ENCODE results near the gene ANAPC15.

ANAPC15 gene

DNA sequence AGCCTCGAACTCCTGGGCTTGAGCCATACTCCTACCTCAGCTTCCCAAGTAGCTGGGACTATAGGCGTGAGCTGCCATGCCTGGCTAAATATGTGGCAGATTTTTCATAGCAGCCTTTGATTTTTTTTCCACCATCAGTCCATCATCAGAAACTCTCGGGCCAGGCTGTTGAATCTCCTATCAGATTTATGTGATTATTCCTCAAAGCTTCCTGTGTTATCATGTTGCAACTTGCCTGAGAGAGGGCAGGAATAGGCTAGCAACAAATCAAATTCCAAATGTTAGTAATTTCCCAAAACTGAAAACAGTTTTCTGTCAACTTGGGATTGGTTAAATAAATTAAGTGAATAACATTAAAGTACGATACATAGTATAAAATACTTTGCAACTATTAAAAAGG lies 28.4 kb downstream of the ANAPC15 start:
- no peak for DNase-seq

- DNase-seq = no peak
Measured at GRCh38 chr11:72083414-72083813, 29.1 kb downstream of the ANAPC15 start.

- DNase-seq = no peak
Measured at GRCh38 chr11:72081821-72082453, 30.6 kb downstream of the ANAPC15 start.

GRCh38 chr11:72081184-72081644 lies 31.3 kb downstream of the ANAPC15 start:
- DNase-seq = no peak

GRCh38 chr11:72080326-72081183 lies 31.9 kb downstream of the ANAPC15 start, which contains the start of the genes LRRC51 and NUMA1:
TSS of gene LRRC51 (plus strand) at chr11:72080850. CDS start at chr11:72089084, 8,234 bp downstream.
TSS of gene NUMA1 (minus strand) at chr11:72080542. CDS start at chr11:72035943, 44,599 bp downstream.
- peak; percentile 100 for DNase-seq

DNA sequence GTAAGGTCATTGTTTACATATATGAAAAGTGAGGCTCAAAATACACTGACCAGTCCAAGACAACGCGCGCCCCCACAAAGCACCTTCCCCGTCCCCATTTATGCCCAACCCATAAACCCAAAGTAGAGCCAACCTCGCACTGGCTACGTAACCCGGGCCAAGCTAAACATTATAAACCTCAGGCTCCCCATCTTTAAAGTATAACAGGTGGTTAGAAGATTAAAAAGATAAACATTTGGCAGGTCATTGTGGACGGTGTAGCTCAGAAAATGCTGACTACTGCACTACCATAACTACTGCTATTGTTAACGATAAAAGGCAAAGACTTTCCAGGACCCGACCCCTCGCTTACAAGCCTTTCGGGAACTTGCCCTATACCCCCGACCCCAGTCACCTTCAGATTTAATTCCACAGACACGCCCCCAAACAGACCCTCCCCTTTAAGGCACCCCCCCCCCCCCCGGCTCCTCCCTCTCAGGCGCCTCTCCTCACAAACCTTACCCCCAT lies 32.6 kb downstream of the ANAPC15 start:
- no peak for DNase-seq

DNA sequence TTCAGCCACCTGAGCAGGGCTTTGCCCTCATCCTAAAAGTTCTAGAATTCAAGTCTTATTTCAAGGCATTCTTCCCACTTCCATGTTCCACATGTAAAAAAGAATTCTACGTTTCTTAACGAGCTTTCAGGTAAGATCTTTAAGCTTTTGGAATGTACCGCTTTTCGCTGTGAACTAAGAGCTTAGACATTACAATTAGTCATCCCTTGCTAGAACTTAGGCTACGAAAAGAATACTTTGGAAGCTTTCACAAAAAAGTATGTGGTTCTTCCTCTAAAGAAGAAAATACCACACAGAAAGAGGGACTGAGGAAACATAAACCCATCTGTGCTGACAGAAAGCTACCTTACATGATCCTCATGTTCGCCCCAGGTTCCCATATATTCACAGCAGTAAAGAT lies 34.0 kb downstream of the ANAPC15 start:
- peak; percentile 27 for DNase-seq

GRCh38 chr11:72075756-72076155 lies 36.7 kb downstream of the ANAPC15 start:
- no peak for DNase-seq

DNA sequence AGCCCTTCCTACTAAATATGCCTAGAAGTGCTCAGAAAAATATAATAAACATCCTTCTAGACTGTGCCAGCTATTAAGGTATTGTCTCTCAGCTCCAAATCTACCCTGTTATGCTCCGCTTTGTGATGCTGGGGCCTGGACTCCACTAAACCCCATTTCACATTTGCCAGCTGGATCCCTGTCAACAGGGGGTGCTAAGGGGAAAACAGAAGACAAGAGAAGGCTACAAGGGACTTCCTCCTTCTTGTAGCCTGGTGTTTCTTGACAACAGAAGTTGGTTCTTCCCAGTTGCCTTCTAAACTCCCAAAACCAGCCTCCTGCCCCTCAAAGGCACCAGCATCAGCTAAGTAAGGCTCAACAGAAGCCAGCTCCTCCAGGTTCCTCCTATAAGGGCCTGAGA lies 37.4 kb downstream of the ANAPC15 start:
- no peak for DNase-seq

DNA sequence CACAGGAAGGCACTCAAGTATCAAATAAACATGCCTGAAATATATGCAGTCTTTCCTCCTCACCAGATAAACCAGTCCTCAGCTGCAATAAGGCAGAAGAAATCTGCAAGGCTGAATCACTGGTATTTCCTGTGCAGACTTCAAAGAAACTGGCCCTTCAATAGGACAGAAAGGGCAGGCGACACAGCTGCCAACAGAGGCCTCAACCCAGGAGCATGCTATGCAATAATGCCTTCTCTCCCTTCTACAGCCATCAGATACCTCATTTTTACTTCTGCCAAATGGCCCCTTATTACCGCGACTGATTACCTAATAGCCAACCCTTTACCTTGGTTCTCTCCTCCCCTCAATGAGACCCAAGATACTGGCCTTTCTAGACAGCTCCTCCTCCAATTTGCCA lies 40.1 kb downstream of the ANAPC15 start:
- DNase-seq = peak; percentile 81

- no peak for DNase-seq
Measured at GRCh38 chr11:72070491-72070890, 42.0 kb downstream of the ANAPC15 start.

DNA sequence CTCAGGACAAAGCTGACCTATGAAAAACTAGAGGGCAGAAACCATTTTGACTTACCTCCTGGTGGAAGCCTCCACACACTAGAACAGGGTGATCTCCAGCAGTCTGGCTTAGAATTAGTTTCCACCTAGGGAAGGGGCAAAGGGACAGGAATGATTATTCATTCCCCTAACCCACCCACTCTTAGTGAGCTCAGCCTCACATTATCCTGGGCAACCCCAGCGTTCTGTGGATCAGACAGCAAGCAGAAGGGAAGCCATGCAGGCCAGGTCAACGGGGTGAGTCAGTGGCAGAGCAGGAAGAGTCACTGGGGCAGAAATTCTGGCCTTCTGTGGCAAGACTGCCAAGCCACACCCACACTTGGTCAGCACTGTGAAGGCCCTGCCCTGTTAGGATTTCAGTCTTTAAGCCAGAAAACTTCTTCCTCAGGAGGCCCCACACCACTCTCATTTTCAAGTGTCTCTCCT lies 42.7 kb downstream of the ANAPC15 start:
- peak; percentile 89 for DNase-seq

- peak; percentile 29 for DNase-seq
Measured at GRCh38 chr11:72069200-72069599, 43.3 kb downstream of the ANAPC15 start.

DNA sequence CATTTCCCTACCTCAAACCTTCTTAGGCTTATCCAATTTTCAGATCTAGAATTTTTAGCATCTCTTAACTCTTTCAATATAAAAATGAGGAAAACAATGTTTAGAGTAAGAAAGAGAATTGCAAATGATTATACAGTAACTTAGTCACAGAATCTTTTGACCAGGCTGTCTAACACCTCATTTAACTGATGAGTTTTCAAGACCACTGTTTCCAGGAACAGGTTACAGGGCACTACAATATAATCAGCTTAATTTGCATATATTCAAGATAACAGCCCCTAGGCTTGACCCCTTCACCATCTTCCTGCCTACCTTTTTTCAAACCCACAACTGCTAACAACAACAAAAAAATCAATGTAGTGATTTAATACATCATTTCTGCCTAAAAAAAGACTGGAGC lies 44.8 kb downstream of the ANAPC15 start:
- no peak for DNase-seq

DNA sequence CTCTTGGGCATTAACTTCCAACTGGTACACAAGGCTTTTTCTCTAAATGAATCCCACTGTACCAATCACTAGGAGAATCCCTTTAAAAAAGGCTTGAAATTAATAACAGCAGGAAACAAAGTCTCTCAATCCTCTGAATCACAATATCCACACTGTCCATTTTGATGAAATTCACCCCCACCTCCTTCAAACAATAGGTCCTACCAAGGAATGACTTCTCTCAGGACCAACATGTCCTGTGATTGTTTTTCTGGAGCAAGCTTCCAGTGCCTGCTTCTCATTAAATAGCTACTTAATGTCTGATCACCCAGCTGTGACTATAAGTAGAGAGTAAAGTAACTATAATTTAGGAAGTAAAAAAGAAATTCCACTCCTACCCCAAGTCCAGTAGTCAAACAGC lies 45.2 kb downstream of the ANAPC15 start:
- DNase-seq = no peak

DNA sequence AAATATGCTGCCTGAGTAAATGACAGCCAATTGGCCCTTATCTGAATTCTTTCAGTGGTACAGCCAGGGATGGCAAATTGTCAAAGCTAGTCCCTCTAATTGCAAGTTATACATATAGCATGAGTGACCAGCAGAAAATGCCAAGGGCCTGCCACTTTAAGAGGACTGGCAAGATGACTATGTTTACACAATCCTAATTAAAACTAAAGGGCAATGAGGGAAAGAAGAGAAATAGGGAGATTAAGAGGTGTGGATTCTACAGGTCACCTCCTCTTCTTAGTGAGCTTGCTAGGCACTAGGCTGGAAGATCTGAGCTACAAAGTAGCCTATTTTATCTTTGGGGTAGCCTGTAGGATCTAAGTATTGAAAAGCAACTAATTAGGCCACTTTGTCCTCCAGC lies 45.6 kb downstream of the ANAPC15 start:
- DNase-seq = no peak

- DNase-seq = no peak
Measured at GRCh38 chr11:72061739-72062396, 50.6 kb downstream of the ANAPC15 start.
